HG03460 (cell line): ENCODE results near the gene TPST1.
"Not testable (repeated sequence)": the region's sequence is repeated elsewhere in the genome, so short reads cannot be mapped to it uniquely, and the experiment has no call there.

Experiments used
- ATAC-seq: cut with Tn5 transposase; IDR thresholded peaks from one replicate; pipeline ENCODE4 v1.9.1; 2021; ENCODE audit not compliant: unreplicated experiment

Gene TPST1

DNA sequence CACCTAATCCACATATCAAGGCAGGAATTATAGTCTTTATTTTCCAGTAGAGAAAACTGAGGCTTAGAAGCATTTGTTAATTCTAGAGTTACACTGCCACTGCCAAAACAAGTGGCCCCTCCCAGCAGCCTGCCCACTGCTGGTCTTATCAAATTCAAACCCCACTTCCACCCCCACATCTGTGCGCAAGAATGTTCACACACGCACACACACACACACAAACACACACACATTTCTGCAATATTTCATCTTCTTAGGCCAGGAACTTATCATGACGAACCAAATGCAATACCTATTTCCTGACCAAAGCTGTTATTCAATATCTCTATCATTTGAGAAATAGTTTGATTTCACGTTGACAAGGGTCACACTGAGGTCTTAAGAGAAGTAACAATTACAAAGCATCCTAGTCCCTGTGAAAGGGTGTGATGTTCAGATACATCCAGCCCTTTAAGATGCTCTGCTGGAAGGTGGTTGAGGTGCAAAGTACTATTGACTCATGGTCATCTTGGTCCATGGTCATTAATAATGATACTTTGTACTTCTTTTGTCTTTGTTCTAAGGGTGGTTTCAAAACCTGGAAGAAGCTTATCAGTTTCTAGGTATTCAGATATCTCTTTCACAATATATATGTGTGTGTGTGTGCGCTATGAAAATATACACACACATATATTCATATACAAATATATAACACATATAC, 169.2 kb downstream of the TPST1 start:
- ATAC-seq: not testable (repeated sequence)

DNA sequence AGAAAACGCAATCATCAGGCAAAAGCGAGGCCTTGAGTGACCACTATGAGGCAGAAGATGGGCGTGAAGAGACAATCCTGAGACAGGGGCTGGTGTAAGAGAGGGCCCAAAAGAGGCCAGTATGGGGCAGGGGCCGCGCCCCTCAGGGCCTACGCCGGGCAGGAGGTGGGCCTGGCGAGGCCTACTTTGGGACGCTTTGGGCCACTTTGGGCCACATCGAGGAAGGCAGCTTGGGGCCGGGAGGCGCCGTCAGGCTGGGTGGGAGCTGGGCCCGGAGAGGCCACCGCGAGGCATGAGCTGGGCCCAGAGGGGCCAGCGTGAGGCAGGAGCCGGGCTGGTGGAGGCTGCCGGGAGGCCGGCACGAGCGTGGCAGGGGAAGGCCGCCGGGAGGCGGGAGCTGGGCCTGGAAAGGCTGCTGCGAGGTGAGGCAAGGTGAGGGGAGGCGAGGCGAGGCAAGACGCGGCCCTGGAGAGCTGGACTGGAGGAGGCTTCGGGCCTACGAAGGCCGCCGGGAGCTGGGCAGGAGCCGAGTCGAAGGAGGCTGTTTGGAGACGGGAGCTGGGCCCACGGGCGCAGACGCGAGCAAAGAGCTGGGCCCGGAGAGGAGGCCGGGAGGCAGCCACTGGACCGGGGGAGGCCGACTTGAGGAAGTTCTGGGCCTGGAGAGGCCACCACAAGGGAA, 171.3 kb downstream of the TPST1 start:
- no peak for ATAC-seq

DNA sequence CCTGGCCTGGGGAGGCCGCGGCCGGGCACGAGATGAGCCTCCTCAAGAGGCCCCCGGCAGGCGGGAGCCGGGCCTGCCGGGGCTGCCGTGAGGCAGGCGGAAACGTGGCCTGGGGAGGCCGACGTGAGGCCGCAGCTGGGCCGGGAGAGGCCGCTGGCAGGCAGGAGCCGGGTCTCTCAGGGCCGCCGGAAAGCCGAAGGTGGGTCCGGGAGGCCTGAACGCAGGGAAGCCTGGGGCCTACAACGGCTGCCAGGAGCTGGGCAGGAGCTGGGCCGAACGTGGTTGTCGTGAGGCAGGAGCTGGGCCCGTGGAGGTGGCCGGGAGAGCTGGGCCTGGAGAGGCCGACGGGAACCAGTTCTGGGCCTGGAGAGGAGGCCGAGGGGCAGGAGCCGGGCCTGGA, 171.9 kb downstream of the TPST1 start:
- ATAC-seq: no peak

DNA sequence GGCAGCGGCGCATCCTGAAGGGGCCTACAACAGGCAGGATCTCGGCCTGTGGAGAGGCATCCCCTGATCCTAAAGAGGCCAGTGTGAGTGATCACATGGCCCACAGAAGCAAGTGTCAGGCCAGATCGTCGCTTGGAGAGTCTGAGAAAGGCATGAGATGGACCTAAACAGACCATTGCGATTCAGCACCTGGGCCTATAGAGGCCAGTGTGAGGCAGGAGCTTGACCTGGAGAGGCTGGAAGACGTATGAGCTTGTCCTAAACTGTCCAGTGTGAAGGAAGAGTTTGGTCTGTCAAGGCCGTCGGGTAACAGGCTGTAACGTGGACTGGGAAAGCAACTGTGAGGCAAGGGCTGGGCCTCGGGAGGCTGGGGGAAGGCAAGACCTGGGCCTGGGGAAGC, 172.6 kb downstream of the TPST1 start:
- ATAC-seq: no peak

DNA sequence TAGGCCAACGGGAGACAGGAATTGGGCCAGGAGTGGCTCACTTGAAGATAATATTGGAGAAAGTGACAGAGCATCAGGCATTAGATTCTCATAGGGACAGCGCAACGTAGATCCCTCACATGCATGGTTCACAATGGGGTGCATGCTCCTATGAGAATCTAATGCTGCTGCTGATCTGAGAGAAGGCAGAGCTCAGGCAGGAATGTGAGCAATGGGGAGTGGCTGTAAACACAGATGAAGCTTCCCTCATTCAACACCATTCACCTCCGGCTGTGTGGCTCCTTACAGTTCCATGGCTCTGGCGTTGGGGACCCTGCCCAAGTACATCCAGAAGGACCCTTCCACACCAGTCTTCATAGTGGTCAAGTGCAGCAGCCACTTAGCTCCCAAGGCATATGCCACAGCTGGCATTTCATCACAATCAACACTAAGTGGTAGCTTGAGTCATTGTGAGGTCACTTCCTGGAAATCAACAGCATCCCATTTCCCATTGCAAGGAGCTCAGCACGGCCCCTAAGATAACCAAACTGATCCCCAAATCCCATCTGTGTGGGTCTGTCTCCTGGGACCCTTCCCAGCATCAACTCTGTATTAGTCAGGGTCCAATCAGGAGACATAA, 174.5 kb downstream of the TPST1 start:
- ATAC-seq: no peak

DNA sequence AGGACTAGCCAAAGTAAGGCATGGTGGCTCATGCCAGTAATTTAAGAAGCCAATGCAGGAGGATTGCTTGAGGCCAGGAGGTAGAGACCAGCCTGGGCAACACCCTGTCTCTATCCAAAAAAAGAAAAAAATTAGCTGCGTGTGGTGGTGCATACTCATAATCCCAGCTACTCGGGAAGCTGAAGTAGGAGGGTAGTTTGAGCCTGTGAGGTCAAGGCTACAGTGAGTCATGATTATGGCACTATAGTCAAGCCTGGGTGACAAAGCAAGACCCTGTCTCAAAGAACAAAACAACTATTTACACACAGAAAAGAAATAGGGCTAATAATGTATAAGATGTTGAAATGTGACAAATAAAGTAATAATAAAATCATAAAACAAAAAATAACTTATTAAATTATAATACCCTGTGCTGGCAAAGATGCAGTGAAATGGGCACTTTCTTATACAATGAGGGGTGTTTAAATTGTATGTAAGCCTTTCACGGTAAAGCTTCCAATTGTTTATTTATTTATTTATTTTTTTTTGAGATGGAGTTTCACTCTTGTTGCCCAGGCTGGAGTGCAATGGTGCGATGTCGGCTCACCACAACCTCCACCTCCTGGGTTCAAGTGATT, 175.2 kb downstream of the TPST1 start:
- no peak for ATAC-seq

DNA sequence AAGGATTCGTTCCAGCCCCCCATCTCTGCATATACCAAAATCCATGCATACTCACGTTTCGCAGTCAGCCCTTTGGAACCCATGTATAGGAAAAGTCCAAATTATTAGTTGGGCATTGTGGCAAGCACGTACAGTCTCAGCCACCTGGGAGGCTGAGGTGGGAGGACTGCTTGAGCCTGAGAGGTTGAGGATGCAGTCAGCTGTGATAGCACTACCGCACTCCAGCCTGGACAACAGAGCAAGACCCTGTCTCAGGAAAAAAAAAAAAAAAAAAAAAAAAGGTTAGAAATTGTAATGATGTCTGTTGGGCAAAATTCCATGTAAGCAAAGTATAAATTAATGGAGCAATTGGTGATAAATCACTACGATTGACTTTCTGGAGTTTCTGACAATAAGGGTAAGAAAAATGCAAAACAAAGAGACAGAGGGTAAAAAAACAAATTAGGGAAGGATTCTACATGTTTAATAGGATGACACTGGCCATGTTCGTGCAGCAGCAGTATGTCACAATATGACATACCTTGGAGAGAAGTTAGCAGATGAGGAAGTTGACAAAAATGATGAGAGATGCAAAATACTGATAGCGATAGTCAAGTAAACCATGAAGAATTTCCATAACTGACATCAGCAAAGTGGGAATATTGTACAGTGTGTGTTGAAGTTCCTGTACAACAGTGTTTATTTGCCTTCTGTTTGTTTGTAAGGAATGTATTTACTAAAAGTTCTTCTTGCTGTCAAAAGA, 177.2 kb downstream of the TPST1 start:
- not testable (repeated sequence) for ATAC-seq

DNA sequence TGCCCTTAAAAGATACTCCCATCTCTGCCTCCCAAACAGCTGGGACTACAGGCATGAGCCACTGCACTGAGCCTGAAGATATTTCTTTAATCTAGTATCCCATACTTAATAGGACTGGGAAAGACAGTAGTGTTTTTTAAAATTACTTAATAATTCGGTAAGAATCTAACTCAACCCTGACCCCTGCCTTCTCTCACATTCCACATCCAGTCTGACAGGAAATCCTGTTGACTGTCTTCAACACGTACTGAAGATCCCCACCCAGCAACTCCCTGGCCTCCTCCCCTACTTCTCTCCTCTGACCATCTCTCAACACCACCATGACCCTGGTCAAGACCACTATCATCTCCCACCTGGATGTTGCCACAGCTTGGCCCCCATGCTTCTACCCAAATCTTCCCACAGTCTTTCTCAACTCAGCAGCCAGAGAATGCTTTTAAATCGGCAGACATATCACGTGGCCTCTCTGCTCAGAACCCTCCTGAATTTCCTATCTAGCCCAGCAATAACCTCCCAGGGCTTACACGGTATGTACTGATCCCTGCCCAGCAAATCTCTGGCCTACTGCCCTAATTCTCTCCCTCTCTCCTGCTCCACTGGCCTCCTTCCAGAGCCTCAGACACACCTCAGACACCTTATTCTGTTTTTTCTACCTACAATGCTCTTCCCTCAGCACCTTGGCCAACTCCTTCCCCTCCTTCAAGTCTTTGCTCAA, 180.2 kb downstream of the TPST1 start:
- ATAC-seq: not testable (repeated sequence)

DNA sequence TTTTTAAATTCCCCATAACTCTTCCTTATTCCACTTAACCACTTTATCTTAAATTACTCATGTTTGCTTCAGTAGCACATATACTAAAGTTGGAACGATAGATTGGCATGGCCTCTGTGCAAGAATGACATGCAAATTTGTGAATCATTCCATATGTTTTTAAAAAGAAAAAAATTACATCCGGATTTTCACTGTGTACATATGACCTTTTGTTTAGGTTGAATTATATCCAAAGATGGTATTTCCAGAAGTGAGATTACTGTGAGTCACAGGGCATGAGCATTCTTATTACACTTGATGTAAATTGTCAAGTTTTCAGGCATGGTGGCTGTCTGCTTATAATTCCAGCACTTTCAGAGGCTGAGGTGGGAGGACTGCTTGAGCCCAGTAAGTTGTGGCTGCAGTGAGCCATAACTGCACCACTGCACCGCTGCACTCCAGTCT, 190.0 kb downstream of the TPST1 start:
- not testable (repeated sequence) for ATAC-seq

DNA sequence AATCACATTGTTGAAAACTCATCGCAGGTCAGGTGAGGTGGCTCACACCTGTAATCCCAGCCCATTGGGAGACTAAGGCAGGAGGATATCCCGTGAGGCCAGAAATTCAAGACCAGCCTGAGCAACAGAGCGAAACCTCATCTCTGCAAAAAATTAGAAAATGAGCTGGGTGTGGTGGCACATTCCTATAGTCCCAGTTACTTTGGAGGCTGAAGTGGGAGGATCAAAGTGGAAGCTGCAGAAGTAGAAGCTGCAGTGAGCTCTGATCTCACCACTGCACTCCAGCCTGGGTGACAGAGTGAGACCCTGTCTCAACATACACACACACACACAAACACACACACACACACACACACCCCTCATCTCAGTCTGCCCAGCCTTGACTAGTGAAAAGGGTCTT, 190.9 kb downstream of the TPST1 start:
- ATAC-seq: not testable (repeated sequence)

DNA sequence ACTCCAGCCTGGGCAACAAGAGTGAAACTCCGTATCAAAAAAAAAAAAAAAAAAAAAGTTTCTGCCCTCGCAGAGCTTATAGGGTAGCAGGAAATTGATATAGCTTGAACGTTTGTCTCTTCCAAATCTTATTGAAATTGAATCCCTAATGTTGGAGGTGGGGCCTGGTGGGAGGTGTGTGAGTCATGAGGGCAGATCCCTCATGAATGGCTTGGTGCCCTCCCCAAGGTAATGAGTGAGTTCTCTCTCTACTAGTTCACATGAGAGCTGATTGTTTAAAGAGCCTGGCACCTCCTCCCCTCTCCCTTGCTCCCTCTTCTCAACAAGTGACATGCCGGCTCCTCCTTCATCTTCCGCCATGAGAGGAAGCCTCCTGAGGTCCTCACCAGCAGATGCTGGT, 193.7 kb downstream of the TPST1 start:
- not testable (repeated sequence) for ATAC-seq

DNA sequence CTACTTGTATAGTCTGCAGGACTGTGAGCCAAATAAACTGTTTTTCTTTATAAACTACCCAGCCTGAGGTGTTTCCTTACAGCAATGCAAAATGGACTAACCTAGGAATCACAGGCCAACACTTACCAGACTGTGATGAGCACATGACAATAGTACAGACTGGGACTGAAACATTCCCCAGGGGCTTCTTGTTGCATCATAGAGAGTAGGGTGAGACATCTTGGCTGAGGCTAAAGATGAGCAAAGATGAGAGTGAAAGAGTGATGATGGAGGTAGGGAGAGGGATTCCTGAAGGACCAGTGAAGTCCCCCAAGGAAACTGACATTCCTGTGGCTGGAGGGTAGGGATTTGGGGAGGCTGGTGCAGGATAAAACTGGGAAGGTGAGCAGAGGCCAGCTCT, 194.4 kb downstream of the TPST1 start:
- no peak for ATAC-seq

DNA sequence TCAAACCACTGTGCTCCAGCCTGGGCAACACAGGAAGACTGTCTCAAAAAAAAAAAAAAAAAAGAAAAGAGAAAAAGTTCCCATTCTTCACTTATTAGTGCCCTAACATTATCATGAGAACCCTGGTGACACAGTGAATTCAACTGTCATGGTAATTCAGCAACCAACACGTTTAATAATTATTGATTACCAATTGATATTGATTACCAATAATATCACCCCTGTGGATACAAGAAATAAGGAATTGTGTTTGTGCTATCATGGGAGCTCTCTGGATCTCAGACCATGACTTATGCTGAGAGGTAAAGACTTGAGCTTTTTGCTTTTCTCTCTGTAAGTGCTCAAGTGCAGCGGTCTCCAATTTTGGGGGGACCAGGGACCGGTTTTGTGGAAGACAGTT, 195.3 kb downstream of the TPST1 start:
- ATAC-seq: no peak

DNA sequence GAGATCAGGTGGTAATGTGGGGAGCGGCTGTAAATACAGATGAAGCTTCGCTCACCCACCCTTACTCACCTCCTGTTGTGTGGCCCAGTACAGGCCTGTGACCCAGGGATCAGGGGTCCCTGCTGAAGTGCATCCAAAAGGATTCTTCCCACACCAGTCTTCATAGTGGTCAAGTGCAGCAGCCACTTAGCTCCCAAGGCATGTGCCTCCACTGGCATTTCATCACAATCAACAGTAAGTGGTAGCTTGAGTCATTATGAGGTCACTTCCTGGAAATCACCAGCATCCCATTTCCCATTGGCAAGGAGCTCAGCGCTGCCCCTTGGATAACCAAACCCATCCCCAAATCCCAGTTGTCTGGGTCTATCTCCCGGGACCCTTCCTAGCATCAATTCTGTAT, 196.0 kb downstream of the TPST1 start:
- not testable (repeated sequence) for ATAC-seq

DNA sequence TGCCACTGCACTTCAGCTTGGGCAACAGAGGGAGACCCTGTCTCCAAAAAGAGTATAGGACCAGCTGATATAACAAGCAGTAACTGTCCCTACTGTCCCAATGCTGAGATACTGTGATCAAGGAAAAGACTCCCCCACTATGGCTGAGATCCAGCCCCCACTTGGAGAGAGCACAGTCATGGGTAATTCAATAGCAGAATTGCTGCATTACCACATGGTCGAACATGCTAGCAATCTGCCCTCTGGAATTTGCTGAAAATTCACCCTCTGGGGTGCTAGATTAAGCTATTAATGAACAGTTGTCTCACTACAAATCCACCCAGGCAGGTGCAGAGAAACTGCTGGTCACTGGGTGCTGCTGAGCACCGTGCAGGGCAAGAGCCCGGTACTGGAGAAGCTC, 196.8 kb downstream of the TPST1 start:
- ATAC-seq: not testable (repeated sequence)

DNA sequence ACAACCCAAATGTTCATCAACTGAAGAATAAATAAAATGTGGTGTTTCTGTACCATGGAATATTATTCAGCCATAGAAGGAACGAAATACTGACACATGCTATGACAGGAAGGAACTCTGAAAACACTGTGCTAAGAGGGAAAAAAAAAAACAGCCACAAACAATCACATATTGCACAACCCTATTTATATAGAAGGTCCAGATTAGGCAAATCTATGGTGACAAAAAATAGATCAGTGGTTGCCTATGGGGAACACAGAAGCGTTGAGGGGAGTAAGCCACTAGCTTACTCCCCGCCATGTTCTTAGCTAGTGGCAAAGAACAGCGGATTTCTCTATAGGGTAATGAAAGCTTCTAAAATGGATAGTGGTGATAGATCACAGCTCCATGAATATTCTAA, 198.4 kb downstream of the TPST1 start:
- ATAC-seq: no peak

DNA sequence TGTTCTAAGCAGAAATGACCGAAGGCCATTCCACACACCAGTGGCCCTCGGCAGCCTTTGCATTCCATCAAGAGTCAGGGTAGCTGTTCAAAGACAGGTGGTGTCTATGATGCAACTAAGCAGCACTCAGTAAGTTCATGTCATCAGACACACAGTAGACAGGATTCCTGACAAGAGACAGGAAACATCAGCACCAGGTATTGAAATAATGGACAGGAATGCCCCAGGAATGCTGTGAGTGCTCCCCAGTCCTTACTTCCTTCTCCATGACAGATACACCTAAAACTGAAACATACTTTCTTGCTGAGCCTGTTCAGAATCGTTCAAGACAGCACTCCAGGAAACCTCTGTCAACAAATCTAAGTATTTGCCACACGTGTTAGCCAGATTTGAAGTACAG, 204.4 kb downstream of the TPST1 start:
- ATAC-seq: no peak
